Natural killer cell (primary cell): Measurements from ENCODE around the gene PCBP1. TPM values are rescaled to one million over a fixed set of nuclear protein-coding genes. Genes with fewer than 3 reads are reported as not detected.

Source experiments
- ATAC-seq, 3 donors: fragments of 150-1000 bp in 2 of 3; fragments of 200-7000 bp in 1 of 3; cut with Tn5 transposase; 1 replicate in 1 of 3; 2 replicates in 2 of 3; pipeline ENCODE4 v1.10.0; 2021; ENCODE audit warnings: mild to moderate bottlenecking in 2 of 3, moderate library complexity in 2 of 3
- DNase-seq, 2 donors: peaks; one replicate each; pipeline versions ENCODE4 v3.0.0 to v3.0.0-alpha.2; 2013 to 2021; ENCODE audit warnings: mixed read lengths in 1 of 2
- H3K27ac ChIP-seq: one replicate; pipeline ENCODE4 v1.5.1; 2013; ENCODE audit warnings: mild to moderate bottlenecking, low read length
- H3K27me3 ChIP-seq: one replicate; pipeline ENCODE4 v1.6.1; 2013; ENCODE audit warnings: low read length; ENCODE audit not compliant: control insufficient read depth, insufficient read depth
- H3K36me3 ChIP-seq: one replicate; pipeline ENCODE4 v1.6.1; 2013; ENCODE audit warnings: low read length; ENCODE audit not compliant: control insufficient read depth, insufficient read depth
- H3K4me1 ChIP-seq: one replicate; pipeline ENCODE4 v1.6.1; 2013; ENCODE audit warnings: low read length; ENCODE audit not compliant: control insufficient read depth, insufficient read depth
- H3K4me3 ChIP-seq: one replicate; pipeline ENCODE4 v1.5.1; 2013; ENCODE audit warnings: low read length
- H3K9me3 ChIP-seq: one replicate; pipeline ENCODE4 v1.6.1; 2013; ENCODE audit warnings: low read length; ENCODE audit not compliant: control insufficient read depth, insufficient read depth
- H3K27ac Mint-ChIP-seq, 2 donors: one replicate each; pipeline ENCODE4 v1.8.0; 2022; ENCODE audit warnings: mild to moderate bottlenecking in 2 of 2, mixed read lengths in 2 of 2, moderate library complexity in 1 of 2
- H3K27me3 Mint-ChIP-seq, 2 donors: one replicate each; pipeline ENCODE4 v1.8.0; 2022; ENCODE audit warnings: low read depth in 2 of 2, mixed read lengths in 2 of 2
- H3K36me3 Mint-ChIP-seq: one replicate; pipeline ENCODE4 v1.8.0; 2022; ENCODE audit warnings: mixed read lengths
- H3K4me1 Mint-ChIP-seq, 2 donors: one replicate each; pipeline ENCODE4 v1.8.0; 2022; ENCODE audit warnings: mixed read lengths in 2 of 2
- H3K4me3 Mint-ChIP-seq: one replicate; pipeline ENCODE4 v1.8.0; 2022; ENCODE audit warnings: mild to moderate bottlenecking, moderate library complexity, mixed read lengths
- H3K9me3 Mint-ChIP-seq, 2 donors: one replicate each; pipeline ENCODE4 v1.8.0; 2022; ENCODE audit warnings: mixed read lengths in 2 of 2
- CTCF ChIP-seq: fragments of 200-600 bp; IDR thresholded peaks from one replicate; pipeline ENCODE4 v1.8.0; 2022; ENCODE audit warnings: antibody characterized with exemption
- WGBS: methylation state at CpG from one replicate; pipeline ENCODE4 v1.1.7; 2013; ENCODE audit warnings: missing lambda C conversion rate; ENCODE audit not compliant: insufficient coverage; 5-methylcytosine and 5-hydroxymethylcytosine counted together
- intact Hi-C: fragments of 100-400 bp; cut with micrococcal nuclease; formaldehyde crosslinking; loops from one replicate; pipeline ENCODE4 v1.14.2; 2022
- total RNA-seq, 4 donors: library from RNA; stranded (reverse); fragments of 120-200 nt in 1 of 4; gene quantifications; one replicate each; pipeline versions ENCODE4 v1.2.3 to v1.2.4, GENCODE V29; 2013 to 2022

Gene PCBP1
- total RNA-seq, 3 donors from 2014 or later (not counting 1 experiment from before 2014, with no cell fraction given) = 329 to 358 (median 352) TPM

GRCh38 chr2:70116936-70117552 lies 29.8 kb downstream of the PCBP1 start:
- H3K27me3 Mint-ChIP-seq = no peaks in the 10 kb centered on the region
- H3K27me3 ChIP-seq = no peaks in the 10 kb centered on the region
- H3K36me3 Mint-ChIP-seq = no peaks in the 10 kb centered on the region
- H3K9me3 ChIP-seq = no peaks in the 10 kb centered on the region
- no peak overlapping the region for H3K4me3 Mint-ChIP-seq
- H3K4me3 ChIP-seq = no peak overlapping the region
- H3K4me1 Mint-ChIP-seq = peaks cover 24 to 35% of the 10 kb centered on the region in 2 donors
- H3K27ac Mint-ChIP-seq = peak overlapping the region in 1 of 2 donors; percentile 50
- TF ChIP-seq CTCF = no peak
- intact Hi-C loops = no loop called here
- no peaks in the 10 kb centered on the region for H3K9me3 Mint-ChIP-seq
- ATAC-seq (no peak), DNase-seq (no peak)
- 98% methylated on average over 2 of the region's 2 CpGs for WGBS
- H3K4me1 ChIP-seq = peaks cover 22% of the 10 kb centered on the region
- no peaks in the 10 kb centered on the region for H3K36me3 ChIP-seq
- no peak overlapping the region for H3K27ac ChIP-seq

- no peak for ATAC-seq
- H3K27ac ChIP-seq = no peak overlapping the region
- H3K4me3 Mint-ChIP-seq = no peak overlapping the region
These were observed 31.6 kb downstream of the PCBP1 start for GRCh38 chr2:70118798-70119454.

GRCh38 chr2:70121627-70122372 lies 34.5 kb downstream of the PCBP1 start:
- H3K4me3 ChIP-seq = no peak overlapping the region
- TF ChIP-seq CTCF = no peak
- H3K36me3 ChIP-seq = no peaks in the 10 kb centered on the region
- ATAC-seq (peak; percentile 34 to 52 (median 40)), DNase-seq (no peak)
- Mint-ChIP-seq H3K4me3 (peak overlapping the region; percentile 94), H3K4me1 (peaks cover 63 to 71% of the 10 kb centered on the region in 2 donors), H3K9me3 (no peaks in the 10 kb centered on the region), H3K27ac (peak overlapping the region; percentile 96 to 98), H3K27me3 (no peaks in the 10 kb centered on the region), H3K36me3 (no peaks in the 10 kb centered on the region)
- peaks cover 52% of the 10 kb centered on the region for H3K4me1 ChIP-seq
- 73% methylated on average over 5 of the region's 6 CpGs for WGBS
- peak overlapping the region; percentile 73 for H3K27ac ChIP-seq
- intact Hi-C loops = loop anchor here (1.0 kb wide), 1 partner anchor 12 kb away; no protein-coding TSS in a partner anchor
- no peaks in the 10 kb centered on the region for H3K9me3 ChIP-seq
- H3K27me3 ChIP-seq = no peaks in the 10 kb centered on the region

More at GRCh38 chr2:70118798-70119454, 31.6 kb downstream of the PCBP1 start:
- Histone ChIP-seq H3K36me3 (no peaks in the 10 kb centered on the region), H3K4me1 (peaks cover 39% of the 10 kb centered on the region), H3K4me3 (no peak overlapping the region), H3K27me3 (no peaks in the 10 kb centered on the region), H3K9me3 (no peaks in the 10 kb centered on the region)
- Mint-ChIP-seq H3K27ac (peak overlapping the region; percentile 72 to 80), H3K9me3 (no peaks in the 10 kb centered on the region), H3K27me3 (no peaks in the 10 kb centered on the region), H3K36me3 (no peaks in the 10 kb centered on the region), H3K4me1 (peaks cover 34 to 54% of the 10 kb centered on the region in 2 donors)
- intact Hi-C loops = no loop called here
- WGBS = 71% methylated on average over 4 of the region's 4 CpGs
- TF ChIP-seq CTCF = no peak
- no peak for DNase-seq
